Measurements from ENCODE around the gene STAT4.

- TF ChIP-seq CTCF (IDR thresholded peaks at IDR 0.05; ENCODE audit: low read depth, low read length, poor library complexity, severe bottlenecking) (no peak), EZH2phosphoT487 (IDR thresholded peaks at IDR 0.05; ENCODE audit: borderline replicate concordance, low read length) (no peak)
Observed at GRCh38 chr2:191015831-191016230, 135.0 kb downstream of the STAT4 start.
